Fibroblast of pulmonary artery (primary cell): Measurements from ENCODE around the gene MGST3.
"Not testable (repeated sequence)": the region's sequence is repeated elsewhere in the genome, so short reads cannot be mapped to it uniquely, and the experiment has no call there.

Experiments used
- DNase-seq: peaks from one replicate; pipeline ENCODE4 v3.0.0-alpha.2; 2010; ENCODE audit warnings: low read depth
- H3K4me3 ChIP-seq: replicated peaks from 2 replicates; pipeline ENCODE4 v1.5.1; 2011; ENCODE audit warnings: low read depth, mild to moderate bottlenecking, control low read depth, low read length, moderate library complexity
- TF ChIP-seq, protein P1 (sequence below): IDR thresholded peaks from 2 replicates; pipeline ENCODE4 v1.5.1; 2011; ENCODE audit warnings: mild to moderate bottlenecking, control low read depth, low read length, inconsistent platforms; ENCODE audit errors: missing control alignments

Gene MGST3

GRCh38 chr1:165634154-165634921 lies 3.3 kb downstream of the MGST3 start:
- TF ChIP-seq, protein P1, sequence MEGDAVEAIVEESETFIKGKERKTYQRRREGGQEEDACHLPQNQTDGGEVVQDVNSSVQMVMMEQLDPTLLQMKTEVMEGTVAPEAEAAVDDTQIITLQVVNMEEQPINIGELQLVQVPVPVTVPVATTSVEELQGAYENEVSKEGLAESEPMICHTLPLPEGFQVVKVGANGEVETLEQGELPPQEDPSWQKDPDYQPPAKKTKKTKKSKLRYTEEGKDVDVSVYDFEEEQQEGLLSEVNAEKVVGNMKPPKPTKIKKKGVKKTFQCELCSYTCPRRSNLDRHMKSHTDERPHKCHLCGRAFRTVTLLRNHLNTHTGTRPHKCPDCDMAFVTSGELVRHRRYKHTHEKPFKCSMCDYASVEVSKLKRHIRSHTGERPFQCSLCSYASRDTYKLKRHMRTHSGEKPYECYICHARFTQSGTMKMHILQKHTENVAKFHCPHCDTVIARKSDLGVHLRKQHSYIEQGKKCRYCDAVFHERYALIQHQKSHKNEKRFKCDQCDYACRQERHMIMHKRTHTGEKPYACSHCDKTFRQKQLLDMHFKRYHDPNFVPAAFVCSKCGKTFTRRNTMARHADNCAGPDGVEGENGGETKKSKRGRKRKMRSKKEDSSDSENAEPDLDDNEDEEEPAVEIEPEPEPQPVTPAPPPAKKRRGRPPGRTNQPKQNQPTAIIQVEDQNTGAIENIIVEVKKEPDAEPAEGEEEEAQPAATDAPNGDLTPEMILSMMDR = no peak
- DNase-seq = no peak
- peak overlapping the region; percentile 20 for H3K4me3 ChIP-seq

DNA sequence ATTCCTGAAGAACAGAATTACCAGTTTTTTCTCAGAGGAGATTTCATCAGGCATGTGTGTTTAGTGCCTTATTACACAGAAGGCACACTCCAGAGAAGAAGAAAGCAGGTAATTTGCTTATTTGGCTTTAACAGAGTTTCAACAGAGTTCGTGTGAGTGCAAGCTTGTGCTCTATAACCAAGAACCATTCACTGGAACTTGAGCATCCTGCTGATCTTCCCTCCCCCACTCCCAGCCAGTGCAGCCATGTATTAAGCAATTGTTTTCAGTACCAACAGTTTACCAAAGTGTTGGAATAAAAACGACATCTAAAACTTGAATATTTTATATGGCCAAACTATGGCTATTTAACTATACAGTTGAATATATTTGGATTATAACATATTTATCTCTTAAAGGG lies 4.3 kb downstream of the MGST3 start:
- TF ChIP-seq, protein P1 = no peak
- peak; percentile 31 for DNase-seq
- no peak overlapping the region for H3K4me3 ChIP-seq

- no peak overlapping the region for H3K4me3 ChIP-seq
- TF ChIP-seq, protein P1 = no peak
- no peak for DNase-seq
Measured at GRCh38 chr1:165635823-165636222, 4.8 kb downstream of the MGST3 start.

- DNase-seq = peak; percentile 97
- no peak overlapping the region for H3K4me3 ChIP-seq
- TF ChIP-seq, protein P1 = no peak
Measured at GRCh38 chr1:165637427-165637826, 6.4 kb downstream of the MGST3 start.

- not testable (repeated sequence) for DNase-seq, H3K4me3 ChIP-seq
Measured at GRCh38 chr1:165638211-165638610, 7.2 kb downstream of the MGST3 start.

GRCh38 chr1:165639821-165640623 lies 9.0 kb downstream of the MGST3 start:
- TF ChIP-seq, protein P1 = no peak
- peak; percentile 14 for DNase-seq
- H3K4me3 ChIP-seq = no peak overlapping the region

DNA sequence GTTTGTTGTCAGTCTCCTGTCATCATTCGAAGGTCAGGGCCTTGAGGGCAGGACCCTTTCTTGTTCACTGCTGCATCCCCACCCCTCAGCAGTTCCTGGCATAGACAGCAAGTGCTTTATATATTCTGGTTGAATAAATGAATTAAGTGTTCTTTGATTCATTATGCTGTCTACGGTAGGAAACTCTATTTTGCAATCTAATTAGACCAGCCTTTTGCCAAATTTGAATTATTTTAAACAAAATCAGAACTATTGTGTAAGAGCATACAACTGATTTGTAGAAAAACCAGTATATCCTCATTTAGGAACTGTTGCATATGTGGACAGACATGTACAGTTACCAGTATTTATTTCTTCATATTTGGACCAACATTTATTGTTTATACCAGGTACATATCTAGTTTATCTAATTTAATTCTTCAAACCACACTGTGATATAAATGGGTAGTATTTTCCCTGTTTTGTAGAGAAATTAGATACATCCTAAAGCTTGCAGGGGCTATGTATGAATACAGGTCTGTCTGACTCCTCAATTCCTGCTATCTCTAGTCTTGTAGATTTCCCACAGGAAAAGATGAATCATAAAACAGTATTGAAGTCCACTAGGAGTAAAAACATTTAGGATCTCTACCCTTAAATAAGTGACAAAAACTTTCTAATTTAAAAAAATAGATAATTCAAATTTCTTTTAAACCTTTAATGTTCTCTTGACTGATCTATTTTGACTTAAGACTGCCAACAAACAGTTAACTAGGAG lies 10.4 kb downstream of the MGST3 start:
- no peak overlapping the region for H3K4me3 ChIP-seq
- TF ChIP-seq, protein P1 = no peak
- no peak for DNase-seq
